ENCODE results near the gene ATP2C2. TPM values are rescaled to one million over a fixed set of nuclear protein-coding genes. Genes with fewer than 3 reads are reported as not detected.

The ATP2C2 gene
- total and polyA plus RNA-seq, 9 of the 15 experiments (the other 6 are each of a cell fraction or from before 2014, with no cell fraction given): 0.75 TPM; not detected in 8

GRCh38 chr16:84511180-84511800 is 143.0 kb downstream of the ATP2C2 start (continued):
- TF ChIP-seq ZBTB33 (CRISPR knock-in tag; IDR thresholded peaks at IDR 0.05) (no peak), KDM1A (IDR thresholded peaks at IDR 0.05) (peak; percentile 85 to 89), NUFIP1 (IDR thresholded peaks at IDR 0.05; ENCODE audit: partially characterized antibody) (no peak), STAT5A (IDR thresholded peaks at IDR 0.05; ENCODE audit: borderline replicate concordance, low read length) (no peak), HDAC1 (IDR thresholded peaks at IDR 0.05) (peak in 1 of 2 experiments; percentile 30; a peak in 1 of 4 replicates), ZNF24 (IDR thresholded peaks at IDR 0.05) (peak; percentile 82; the same call in 1 of the 2 replicates), CEBPB (tag; IDR thresholded peaks at IDR 0.05) (peak; percentile 24; the same call in 1 of the 2 replicates), ZBTB1 (CRISPR knock-in tag; IDR thresholded peaks at IDR 0.05; ENCODE audit: borderline replicate concordance, low read depth) (no peak), ZNF263 (CRISPR knock-in tag; IDR thresholded peaks at IDR 0.05; ENCODE audit: borderline replicate concordance) (peak; percentile 84), ZNF77 (CRISPR knock-in tag; IDR thresholded peaks at IDR 0.05) (no peak), CREM (IDR thresholded peaks at IDR 0.05; ENCODE audit: low read depth) (peak; percentile 45; the same call in 1 of the 2 replicates), JUND (IDR thresholded peaks at IDR 0.05; ENCODE audit: borderline replicate concordance, low read depth, low read length) (peak; percentile 35), JUND (tag; IDR thresholded peaks at IDR 0.05; ENCODE audit: borderline replicate concordance, low read depth, low read length) (no peak; the same call in 2 of the 3 replicates), ZNF766 (CRISPR knock-in tag; conservative IDR thresholded peaks at IDR 0.05) (no peak), NR2C2 (CRISPR knock-in tag; IDR thresholded peaks at IDR 0.05) (no peak), NR2C2 (tag; IDR thresholded peaks at IDR 0.05) (no peak), E2F6 (IDR thresholded peaks at IDR 0.05; ENCODE audit: borderline replicate concordance in 1 of 2, extremely low read depth in 1 of 2, insufficient read depth in 1 of 2, insufficient read length in 1 of 2, low read depth in 1 of 2, low read length in 1 of 2, poor library complexity in 1 of 2, severe bottlenecking in 1 of 2) (no peak), MIER1 (IDR thresholded peaks at IDR 0.05; ENCODE audit: low read depth) (no peak), ZNF280B (CRISPR knock-in tag; IDR thresholded peaks at IDR 0.05) (no peak), OTX1 (CRISPR knock-in tag; IDR thresholded peaks at IDR 0.05) (no peak), PHF21A (IDR thresholded peaks at IDR 0.05; ENCODE audit: borderline replicate concordance, low read depth) (peak; percentile 83; the same call in 1 of the 2 replicates), ATF3 (IDR thresholded peaks at IDR 0.05) (no peak), ATF3 (CRISPR knock-in tag; conservative IDR thresholded peaks at IDR 0.05) (0 out of 2 replicates have a peak, but pooled peaks have one; percentile 35), RAD21 (CRISPR knock-in tag; conservative IDR thresholded peaks at IDR 0.05 in 1 of 2, IDR thresholded peaks at IDR 0.05 in 1 of 2) (peak; percentile 97 to 99)

Data from K562 (cell line).